ENCODE data around the gene OAT. TPM values are rescaled to one million over a fixed set of nuclear protein-coding genes. Genes with fewer than 3 reads are reported as not detected.
A peak's percentile ranks its signal among the peaks of the same experiment; 100 is the strongest.

OAT gene
- total RNA-seq, 1 donor from 2014 or later, result 106 TPM

- H3K9me3 ChIP-seq (ENCODE audit: control insufficient read depth in 3 of 3, low read length in 3 of 3), result no peaks in the 10 kb centered on the region
- H3K27ac ChIP-seq (ENCODE audit: low read depth, low read length), result no peak overlapping the region
- H3K27me3 ChIP-seq (ENCODE audit: control insufficient read depth in 3 of 3, insufficient read depth in 3 of 3, low read length in 3 of 3), result no peaks in the 10 kb centered on the region
- no peaks in the 10 kb centered on the region for H3K36me3 ChIP-seq (ENCODE audit: control insufficient read depth in 3 of 3, insufficient read depth in 3 of 3, low read length in 3 of 3)
- H3K4me1 ChIP-seq (ENCODE audit: control insufficient read depth in 3 of 3, insufficient read depth in 3 of 3, low read length in 3 of 3), result peaks cover 0 to 8% (median 7%) of the 10 kb centered on the region in 3 donors
- peak overlapping the region; percentile 64 to 77 (median 75) for H3K9ac ChIP-seq (ENCODE audit: low read depth in 1 of 3, low read length in 3 of 3)
- peak overlapping the region in 2 of 3 donors; percentile 54 to 56 for H3K4me3 ChIP-seq (ENCODE audit: low read length in 3 of 3)
These were observed 28.9 kb downstream of the OAT start for GRCh38 chr10:124389613-124390361.

DNA sequence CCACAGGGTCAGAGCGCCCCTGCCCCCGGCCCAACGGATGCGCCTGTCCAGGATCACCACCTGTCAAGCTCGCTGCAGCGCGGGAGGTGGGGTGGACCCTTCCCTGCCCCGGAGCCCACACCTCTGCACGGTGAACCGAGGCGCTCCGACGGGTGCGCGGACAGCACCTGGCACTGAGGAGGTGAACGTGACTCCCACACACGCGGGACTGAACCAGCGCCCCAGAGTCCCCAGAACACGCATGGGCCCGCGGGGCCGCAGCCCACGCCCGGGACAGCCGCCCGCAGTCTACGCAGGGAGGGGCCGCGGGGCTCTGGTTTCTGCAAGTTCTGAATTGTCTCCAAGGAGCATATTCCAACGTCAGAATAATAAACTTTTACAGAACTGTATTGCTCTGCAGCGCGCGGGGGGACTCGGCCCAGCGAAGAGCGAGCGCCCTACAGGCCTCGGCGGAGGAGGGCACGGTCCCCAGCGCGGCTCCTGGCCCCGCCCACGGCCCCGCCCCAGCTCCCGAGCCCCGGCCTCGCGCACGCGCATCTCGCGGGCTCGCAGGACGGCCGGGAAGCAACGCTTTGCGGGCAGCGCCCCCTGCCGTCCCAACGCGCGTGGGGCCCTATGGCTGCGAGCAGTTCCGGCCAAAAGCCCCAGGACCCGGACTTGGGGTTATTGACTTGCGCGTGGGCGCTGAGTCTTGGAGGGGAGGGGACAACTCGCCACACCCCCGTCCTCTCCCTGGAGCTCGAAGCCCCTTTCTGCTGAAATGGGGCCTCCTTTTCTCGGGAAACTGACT is 29.7 kb downstream of the OAT start:
- Histone ChIP-seq H3K27ac (ENCODE audit: low read depth, low read length) (no peak overlapping the region), H3K4me3 (ENCODE audit: low read length in 3 of 3) (peak overlapping the region; percentile 43 to 77 (median 54)), H3K9ac (ENCODE audit: low read depth in 1 of 3, low read length in 3 of 3) (peak overlapping the region; percentile 64 to 83 (median 77)), H3K36me3 (ENCODE audit: control insufficient read depth in 3 of 3, insufficient read depth in 3 of 3, low read length in 3 of 3) (no peaks in the 10 kb centered on the region), H3K27me3 (ENCODE audit: control insufficient read depth in 3 of 3, insufficient read depth in 3 of 3, low read length in 3 of 3) (no peaks in the 10 kb centered on the region), H3K4me1 (ENCODE audit: control insufficient read depth in 3 of 3, insufficient read depth in 3 of 3, low read length in 3 of 3) (peaks cover 0 to 8% (median 7%) of the 10 kb centered on the region in 3 donors), H3K9me3 (ENCODE audit: control insufficient read depth in 3 of 3, low read length in 3 of 3) (no peaks in the 10 kb centered on the region)

DNA sequence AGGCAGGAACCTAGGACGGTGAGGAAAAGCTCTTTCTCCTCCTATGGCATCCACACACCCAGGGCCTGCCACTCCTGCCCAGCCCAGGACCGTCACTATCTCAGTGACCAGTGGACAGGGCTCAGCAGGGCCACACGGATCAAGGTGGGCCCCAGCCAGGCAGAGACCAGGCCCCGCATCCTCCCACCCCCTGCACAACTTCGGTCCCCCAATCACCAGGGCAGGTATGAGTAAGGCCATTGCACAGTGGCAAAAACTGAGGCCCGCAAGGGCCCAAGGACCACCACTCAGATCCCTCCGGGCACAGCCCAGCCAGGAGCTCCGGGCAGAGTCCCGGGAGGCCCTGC is 30.3 kb downstream of the OAT start:
- H3K27me3 ChIP-seq (ENCODE audit: control insufficient read depth in 3 of 3, insufficient read depth in 3 of 3, low read length in 3 of 3), result no peaks in the 10 kb centered on the region
- peaks cover 0 to 8% (median 7%) of the 10 kb centered on the region in 3 donors for H3K4me1 ChIP-seq (ENCODE audit: control insufficient read depth in 3 of 3, insufficient read depth in 3 of 3, low read length in 3 of 3)
- peak overlapping the region in 2 of 3 donors; percentile 29 to 83 for H3K9ac ChIP-seq (ENCODE audit: low read depth in 1 of 3, low read length in 3 of 3)
- no peak overlapping the region for H3K27ac ChIP-seq (ENCODE audit: low read depth, low read length)
- peak overlapping the region; percentile 43 to 77 (median 54) for H3K4me3 ChIP-seq (ENCODE audit: low read length in 3 of 3)
- H3K9me3 ChIP-seq (ENCODE audit: control insufficient read depth in 3 of 3, low read length in 3 of 3), result no peaks in the 10 kb centered on the region
- no peaks in the 10 kb centered on the region for H3K36me3 ChIP-seq (ENCODE audit: control insufficient read depth in 3 of 3, insufficient read depth in 3 of 3, low read length in 3 of 3)

GRCh38 chr10:124387078-124387874 is 31.4 kb downstream of the OAT start:
- Histone ChIP-seq H3K4me3 (ENCODE audit: low read length in 3 of 3) (no peak overlapping the region), H3K9me3 (ENCODE audit: control insufficient read depth in 3 of 3, low read length in 3 of 3) (no peaks in the 10 kb centered on the region), H3K9ac (ENCODE audit: low read depth in 1 of 3, low read length in 3 of 3) (no peak overlapping the region), H3K27me3 (ENCODE audit: control insufficient read depth in 3 of 3, insufficient read depth in 3 of 3, low read length in 3 of 3) (no peaks in the 10 kb centered on the region), H3K4me1 (ENCODE audit: control insufficient read depth in 3 of 3, insufficient read depth in 3 of 3, low read length in 3 of 3) (peaks cover 0 to 8% (median 7%) of the 10 kb centered on the region in 3 donors), H3K27ac (ENCODE audit: low read depth, low read length) (no peak overlapping the region), H3K36me3 (ENCODE audit: control insufficient read depth in 3 of 3, insufficient read depth in 3 of 3, low read length in 3 of 3) (no peaks in the 10 kb centered on the region)

DNA sequence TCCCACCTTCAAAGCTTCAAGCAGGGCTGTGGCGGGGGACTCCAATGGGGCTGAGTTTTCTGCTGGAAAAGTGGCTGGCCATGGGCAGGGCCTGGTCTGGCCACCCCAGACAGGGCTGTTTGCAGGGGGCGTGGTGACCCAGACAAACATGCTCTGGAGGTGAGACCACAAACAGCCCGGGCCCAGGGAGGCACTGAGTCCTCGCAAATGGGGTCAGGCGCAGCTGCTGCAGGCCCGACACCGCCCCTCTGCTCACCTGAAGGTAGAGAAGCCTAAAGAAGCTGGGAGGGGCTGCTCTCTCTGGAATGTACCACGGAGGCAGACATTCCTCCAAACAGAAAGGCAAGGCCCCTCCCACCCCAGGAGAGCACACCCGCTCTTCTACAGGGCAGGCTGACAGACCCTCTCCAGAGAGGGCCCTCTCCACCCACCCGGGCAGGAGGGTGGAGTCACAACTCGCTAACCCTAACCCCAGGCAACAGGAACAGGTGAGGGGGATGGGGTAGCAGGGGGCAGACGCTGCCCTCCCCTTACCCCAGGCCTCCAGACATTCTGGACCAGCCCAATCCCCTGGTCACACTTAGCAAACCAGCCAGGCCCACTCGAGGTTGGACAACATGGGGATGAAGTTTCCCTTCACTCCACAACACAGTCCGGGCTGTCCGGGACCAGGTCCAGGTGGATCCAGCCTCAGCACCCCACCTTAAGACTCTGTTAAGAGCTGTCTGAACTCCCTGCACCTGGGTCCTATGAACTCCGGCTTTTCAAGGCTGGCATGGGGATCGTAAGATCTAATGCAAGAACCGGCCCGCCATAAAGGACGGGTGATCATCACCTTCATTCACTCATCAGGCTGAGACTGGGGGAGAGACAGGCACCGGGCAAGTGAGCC is 32.3 kb downstream of the OAT start:
- Histone ChIP-seq H3K27me3 (ENCODE audit: control insufficient read depth in 3 of 3, insufficient read depth in 3 of 3, low read length in 3 of 3) (peaks cover 3 to 5% (median 3%) of the 10 kb centered on the region in 3 donors), H3K9me3 (ENCODE audit: control insufficient read depth in 3 of 3, low read length in 3 of 3) (no peaks in the 10 kb centered on the region), H3K27ac (ENCODE audit: low read depth, low read length) (no peak overlapping the region), H3K36me3 (ENCODE audit: control insufficient read depth in 3 of 3, insufficient read depth in 3 of 3, low read length in 3 of 3) (no peaks in the 10 kb centered on the region), H3K4me3 (ENCODE audit: low read length in 3 of 3) (no peak overlapping the region), H3K4me1 (ENCODE audit: control insufficient read depth in 3 of 3, insufficient read depth in 3 of 3, low read length in 3 of 3) (peaks cover 0 to 8% (median 7%) of the 10 kb centered on the region in 3 donors), H3K9ac (ENCODE audit: low read depth in 1 of 3, low read length in 3 of 3) (no peak overlapping the region)

- no peaks in the 10 kb centered on the region for H3K9me3 ChIP-seq (ENCODE audit: control insufficient read depth in 3 of 3, low read length in 3 of 3)
- no peak overlapping the region for H3K4me3 ChIP-seq (ENCODE audit: low read length in 3 of 3)
- no peak overlapping the region for H3K9ac ChIP-seq (ENCODE audit: low read depth in 1 of 3, low read length in 3 of 3)
- no peaks in the 10 kb centered on the region for H3K36me3 ChIP-seq (ENCODE audit: control insufficient read depth in 3 of 3, insufficient read depth in 3 of 3, low read length in 3 of 3)
- H3K4me1 ChIP-seq (ENCODE audit: control insufficient read depth in 3 of 3, insufficient read depth in 3 of 3, low read length in 3 of 3), result peaks cover 0 to 8% (median 7%) of the 10 kb centered on the region in 3 donors
- H3K27me3 ChIP-seq (ENCODE audit: control insufficient read depth in 3 of 3, insufficient read depth in 3 of 3, low read length in 3 of 3), result peaks cover 7 to 12% (median 7%) of the 10 kb centered on the region in 3 donors
- no peak overlapping the region for H3K27ac ChIP-seq (ENCODE audit: low read depth, low read length)
These were observed 33.0 kb downstream of the OAT start for GRCh38 chr10:124385627-124386185.

GRCh38 chr10:124384591-124385190 is 34.0 kb downstream of the OAT start:
- Histone ChIP-seq H3K9ac (ENCODE audit: low read depth in 1 of 3, low read length in 3 of 3) (no peak overlapping the region), H3K9me3 (ENCODE audit: control insufficient read depth in 3 of 3, low read length in 3 of 3) (no peaks in the 10 kb centered on the region), H3K27me3 (ENCODE audit: control insufficient read depth in 3 of 3, insufficient read depth in 3 of 3, low read length in 3 of 3) (peaks cover 12 to 19% (median 16%) of the 10 kb centered on the region in 3 donors), H3K4me1 (ENCODE audit: control insufficient read depth in 3 of 3, insufficient read depth in 3 of 3, low read length in 3 of 3) (peaks cover 0 to 8% (median 7%) of the 10 kb centered on the region in 3 donors), H3K36me3 (ENCODE audit: control insufficient read depth in 3 of 3, insufficient read depth in 3 of 3, low read length in 3 of 3) (no peaks in the 10 kb centered on the region), H3K4me3 (ENCODE audit: low read length in 3 of 3) (no peak overlapping the region), H3K27ac (ENCODE audit: low read depth, low read length) (no peak overlapping the region)

DNA sequence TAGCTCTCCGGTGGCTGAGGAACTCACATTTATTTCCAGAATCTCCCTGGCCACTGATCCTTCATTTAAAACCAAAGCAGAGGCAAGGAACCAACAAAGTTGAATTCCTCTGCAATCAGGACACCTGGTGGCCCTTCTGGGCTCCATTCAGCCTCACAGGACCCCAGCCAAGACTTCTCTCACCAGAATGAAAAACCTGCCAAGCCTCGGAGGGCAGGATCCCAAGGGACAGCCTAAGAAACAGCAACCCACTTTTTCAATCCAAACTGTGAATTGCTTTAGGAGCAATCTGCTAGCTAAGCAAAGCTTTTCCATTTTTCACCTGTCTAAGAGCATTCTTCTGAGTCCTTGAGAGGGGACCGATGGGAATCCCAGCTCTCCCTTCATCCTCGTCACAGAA is 34.6 kb downstream of the OAT start:
- H3K27me3 ChIP-seq (ENCODE audit: control insufficient read depth in 3 of 3, insufficient read depth in 3 of 3, low read length in 3 of 3), result peaks cover 12 to 21% (median 20%) of the 10 kb centered on the region in 3 donors
- H3K9ac ChIP-seq (ENCODE audit: low read depth in 1 of 3, low read length in 3 of 3), result no peak overlapping the region
- no peaks in the 10 kb centered on the region for H3K36me3 ChIP-seq (ENCODE audit: control insufficient read depth in 3 of 3, insufficient read depth in 3 of 3, low read length in 3 of 3)
- peaks cover 0 to 5% (median 4%) of the 10 kb centered on the region in 3 donors for H3K4me1 ChIP-seq (ENCODE audit: control insufficient read depth in 3 of 3, insufficient read depth in 3 of 3, low read length in 3 of 3)
- H3K9me3 ChIP-seq (ENCODE audit: control insufficient read depth in 3 of 3, low read length in 3 of 3), result no peaks in the 10 kb centered on the region
- no peak overlapping the region for H3K27ac ChIP-seq (ENCODE audit: low read depth, low read length)
- H3K4me3 ChIP-seq (ENCODE audit: low read length in 3 of 3), result no peak overlapping the region

Measured in skeletal muscle tissue (tissue), 4 donors.